NCI-H1436 treated with DMSO at 0.1 percent for 48 hours (cell line): ENCODE measurements around the gene CCR1.
"Not testable (repeated sequence)": the region's sequence is repeated elsewhere in the genome, so short reads cannot be mapped to it uniquely, and the experiment has no call there.

Source experiments
- DNase-seq: peaks from one replicate; lab custom pipeline; 2025; lab: John Stamatoyannopoulos, UW

The CCR1 gene

DNA sequence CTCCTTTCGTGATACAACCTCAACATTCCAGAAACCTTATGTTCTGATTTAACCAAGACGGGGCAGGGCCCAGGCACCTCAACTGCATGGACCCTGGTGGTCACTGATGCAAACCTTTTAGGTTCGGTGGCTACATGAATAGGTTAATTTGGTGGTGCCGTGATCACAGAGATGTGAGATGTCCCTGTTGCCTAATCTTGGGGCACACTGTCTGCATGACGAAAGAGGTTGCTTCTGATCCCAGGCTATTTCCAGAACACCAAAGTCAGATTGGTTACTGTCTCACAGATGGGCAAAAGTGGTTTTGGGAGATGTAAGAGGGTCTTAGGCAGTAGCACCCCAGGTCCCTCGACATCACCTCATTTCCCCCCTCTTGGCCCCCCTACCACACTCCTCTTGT, 4.0 kb upstream of the CCR1 start:
- DNase-seq, result no peak

DNA sequence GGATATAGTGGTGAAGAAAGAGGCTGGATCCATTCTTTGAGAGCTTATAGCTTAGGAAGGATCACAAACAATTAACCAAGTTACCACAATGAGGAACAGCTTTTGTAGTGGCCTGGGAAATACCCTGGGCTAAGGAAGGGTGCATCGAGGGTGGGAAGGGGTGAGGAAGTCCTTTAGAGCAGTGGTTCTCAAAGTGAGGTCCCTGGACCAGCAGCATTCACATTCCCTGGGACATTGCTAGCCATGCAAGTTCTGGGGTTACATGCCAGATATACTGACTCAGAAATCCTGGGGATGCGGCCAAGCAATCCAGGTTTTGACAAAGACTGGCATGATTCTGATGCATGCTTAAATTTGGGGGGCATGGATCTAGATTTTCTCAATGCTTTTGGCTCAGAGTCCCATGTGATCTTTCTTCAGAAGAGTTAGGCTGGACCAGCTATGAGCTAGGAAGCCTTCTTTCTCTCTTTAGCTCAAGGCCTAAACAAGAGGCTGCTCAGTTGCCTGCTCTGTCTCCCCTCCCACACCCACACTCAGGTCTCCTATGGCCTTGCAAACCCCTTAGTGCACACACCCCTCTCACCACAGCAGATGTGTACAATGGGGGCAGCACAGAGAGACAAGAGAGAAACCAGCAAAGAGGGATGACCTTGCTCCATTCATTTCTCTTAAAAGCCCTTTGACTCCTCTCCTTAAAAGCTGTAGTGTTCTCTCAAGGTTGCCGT, 1.8 kb upstream of the CCR1 start:
- DNase-seq, result no peak

DNA sequence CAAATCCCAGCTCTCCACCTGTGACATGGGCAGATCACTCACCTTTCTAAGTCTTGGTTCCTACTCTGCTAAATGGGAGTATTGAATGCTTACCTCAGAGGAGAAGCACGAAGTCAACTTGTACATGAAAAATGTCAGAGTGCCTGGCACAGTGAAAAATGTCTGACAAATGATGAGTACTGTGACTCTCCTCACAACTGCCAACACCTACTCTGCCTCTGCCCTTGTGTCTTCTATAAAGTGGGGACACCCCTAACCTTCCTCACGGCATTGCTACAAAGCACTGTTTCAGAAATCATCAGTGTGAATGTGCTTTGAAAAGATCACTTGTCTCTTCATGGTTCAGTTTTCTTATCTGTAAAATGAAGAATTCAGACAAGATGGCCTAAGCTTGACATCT, 940 bp upstream of the CCR1 start:
- no peak for DNase-seq

DNA sequence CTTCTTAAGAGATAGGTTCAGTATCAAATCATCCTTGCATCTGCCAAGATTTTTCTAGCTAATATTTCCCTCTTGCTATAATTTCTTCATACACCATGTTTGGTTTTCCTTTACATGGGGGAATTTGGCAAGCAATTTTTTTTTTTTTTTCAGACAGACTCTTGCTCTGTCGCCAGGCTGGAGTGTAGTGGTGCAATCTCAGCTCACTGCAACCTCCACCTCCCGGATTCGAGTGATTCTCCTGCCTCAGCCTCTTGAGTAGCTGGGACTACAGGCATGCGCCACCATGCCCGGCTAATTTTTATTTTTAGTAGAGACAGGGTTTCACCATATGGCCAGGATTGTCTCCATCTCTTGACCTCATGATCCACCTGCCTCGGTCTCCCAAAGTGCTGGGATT, 599 bp downstream of the CCR1 start:
- DNase-seq, result not testable (repeated sequence)

DNA sequence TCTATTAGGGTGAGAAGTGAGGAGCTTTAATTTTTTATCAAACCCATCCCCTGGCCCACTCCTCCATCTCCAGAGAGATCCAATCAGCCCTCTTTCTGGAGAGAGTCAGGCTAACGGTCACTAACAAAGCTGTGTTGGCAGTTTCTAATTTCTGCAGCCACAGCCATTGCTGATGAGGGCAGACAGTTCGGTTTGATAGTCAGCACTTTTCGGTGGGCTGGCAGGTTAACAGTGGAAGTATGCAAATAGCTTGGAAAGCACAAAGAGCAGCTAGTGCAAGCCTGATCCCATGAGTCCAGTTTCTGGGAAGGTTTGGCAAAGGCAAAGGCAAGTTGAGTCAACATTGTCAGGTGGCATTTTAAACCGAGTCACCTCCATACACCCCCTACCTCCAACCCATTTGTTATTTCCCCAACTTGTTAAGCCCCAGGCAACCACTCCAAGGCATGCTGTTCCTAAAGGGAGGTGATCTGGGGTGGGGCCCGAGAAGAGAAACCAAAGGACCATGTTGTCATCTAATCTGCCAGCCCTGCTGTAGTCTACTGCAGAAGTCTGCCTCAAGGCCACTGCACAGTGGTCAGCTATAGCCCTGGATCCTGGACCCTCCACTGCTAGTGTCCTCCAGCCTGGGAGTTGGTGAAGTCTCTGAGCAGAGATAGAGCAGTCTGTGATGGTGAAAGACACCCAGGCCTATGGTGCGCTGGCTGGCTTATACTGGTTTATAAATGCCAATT, 1.7 kb downstream of the CCR1 start:
- no peak for DNase-seq

DNA sequence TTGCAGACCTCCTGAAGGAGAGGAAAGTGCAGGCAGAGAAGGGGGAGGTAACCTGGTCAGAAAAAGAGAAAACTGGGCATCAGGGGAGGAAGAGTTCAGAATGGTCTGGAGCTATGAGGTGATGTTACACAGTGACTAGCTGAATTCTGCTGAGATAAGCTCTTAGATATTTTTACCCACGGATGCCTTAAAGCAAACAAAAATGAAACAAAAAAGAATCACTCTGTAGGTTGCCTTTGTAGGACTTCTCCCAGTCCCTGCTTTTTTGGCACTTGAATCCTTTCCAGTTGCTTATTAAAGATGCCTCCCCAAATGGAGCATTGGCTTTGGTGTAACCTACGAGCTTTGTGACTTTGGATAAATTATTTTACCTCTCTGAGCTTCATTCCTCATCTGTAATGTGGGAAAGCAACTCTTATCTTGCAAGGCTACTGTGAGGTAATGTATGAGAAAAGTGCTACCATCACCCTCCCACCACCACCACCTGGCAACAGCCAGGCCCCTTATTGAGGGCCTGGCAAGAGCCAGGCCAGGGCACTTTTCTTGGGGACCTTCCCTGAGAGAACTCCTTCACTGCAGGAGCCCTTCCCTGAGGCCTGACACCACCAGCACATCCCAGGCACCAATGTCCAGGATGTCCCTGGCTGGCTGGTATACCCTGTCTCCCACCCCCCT, 2.7 kb downstream of the CCR1 start:
- no peak for DNase-seq

DNA sequence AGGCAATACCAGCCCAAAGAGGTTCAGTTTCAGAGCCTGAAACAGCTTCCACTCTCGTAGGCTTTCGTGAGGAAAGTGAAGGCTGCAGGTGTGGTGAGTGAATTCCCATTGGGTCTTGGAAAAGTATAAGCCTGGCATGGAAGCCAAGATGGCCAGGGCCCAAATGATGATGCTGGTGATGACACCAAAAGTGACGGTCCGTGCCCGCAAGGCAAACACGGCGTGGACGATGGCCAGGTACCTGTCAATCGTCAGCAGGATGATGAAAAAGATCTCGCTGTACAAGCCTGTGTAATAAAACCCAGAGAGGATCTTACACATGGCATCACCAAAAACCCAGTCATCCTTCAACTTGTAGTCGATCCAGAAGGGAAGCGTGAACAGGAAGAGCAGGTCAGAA, 4.4 kb downstream of the CCR1 start:
- DNase-seq, result no peak

DNA sequence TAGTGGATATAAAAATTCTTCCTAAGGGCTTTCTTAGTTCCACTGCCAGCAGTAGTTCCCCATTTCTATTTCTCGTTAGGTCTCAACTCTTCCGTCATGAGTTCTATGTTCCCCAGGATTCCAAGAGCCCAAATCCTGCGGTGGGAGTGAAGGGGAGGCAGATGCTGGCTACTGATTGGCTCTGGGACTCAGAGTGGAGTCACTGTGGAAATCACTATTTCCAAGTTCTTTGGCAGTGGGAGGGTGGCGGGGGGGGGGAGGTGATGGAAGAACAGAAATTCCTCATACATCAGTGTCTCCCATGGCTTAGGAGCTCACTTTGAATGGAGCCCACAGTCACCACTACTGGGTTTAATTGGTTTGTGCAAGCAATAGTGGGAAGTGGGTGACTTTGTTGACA, 5.6 kb downstream of the CCR1 start:
- DNase-seq, result no peak

DNA sequence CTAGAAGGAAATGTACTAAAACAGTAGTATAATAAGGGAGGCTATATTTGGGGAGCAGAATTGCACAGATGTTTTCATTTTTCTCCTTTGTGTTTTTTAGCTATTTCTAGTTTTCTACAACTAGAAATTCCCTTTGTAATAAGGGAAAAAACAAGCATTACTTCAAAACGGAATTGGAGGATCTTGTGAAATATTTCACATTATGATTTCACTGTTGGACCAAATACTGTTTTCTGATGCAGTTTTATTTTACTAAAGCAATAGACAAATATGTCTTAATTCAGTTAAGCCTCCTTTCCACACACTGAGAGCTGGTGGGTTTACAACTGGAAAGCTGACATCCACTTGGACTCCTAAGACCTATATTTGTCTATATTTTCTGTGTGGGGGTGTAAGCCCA, 7.3 kb downstream of the CCR1 start:
- DNase-seq, result no peak

DNA sequence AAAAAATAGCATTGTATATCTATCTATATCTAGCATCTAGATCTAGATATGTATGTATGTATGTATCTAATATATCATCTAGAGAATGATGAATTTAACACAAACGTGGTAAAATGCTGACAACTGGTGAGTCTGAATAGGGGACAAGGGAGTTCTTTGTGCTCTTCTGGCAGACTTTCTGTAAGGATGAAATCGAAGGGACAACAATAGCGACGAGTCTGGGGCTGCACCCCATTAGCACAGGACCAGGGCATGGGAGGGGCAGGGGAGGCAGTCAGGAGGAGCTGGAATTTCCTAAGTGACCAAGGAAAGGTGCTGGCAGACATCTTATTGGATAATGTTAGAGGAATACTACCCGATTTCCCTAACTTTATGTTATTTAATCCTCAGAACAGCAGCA, 7.9 kb downstream of the CCR1 start:
- DNase-seq, result no peak

DNA sequence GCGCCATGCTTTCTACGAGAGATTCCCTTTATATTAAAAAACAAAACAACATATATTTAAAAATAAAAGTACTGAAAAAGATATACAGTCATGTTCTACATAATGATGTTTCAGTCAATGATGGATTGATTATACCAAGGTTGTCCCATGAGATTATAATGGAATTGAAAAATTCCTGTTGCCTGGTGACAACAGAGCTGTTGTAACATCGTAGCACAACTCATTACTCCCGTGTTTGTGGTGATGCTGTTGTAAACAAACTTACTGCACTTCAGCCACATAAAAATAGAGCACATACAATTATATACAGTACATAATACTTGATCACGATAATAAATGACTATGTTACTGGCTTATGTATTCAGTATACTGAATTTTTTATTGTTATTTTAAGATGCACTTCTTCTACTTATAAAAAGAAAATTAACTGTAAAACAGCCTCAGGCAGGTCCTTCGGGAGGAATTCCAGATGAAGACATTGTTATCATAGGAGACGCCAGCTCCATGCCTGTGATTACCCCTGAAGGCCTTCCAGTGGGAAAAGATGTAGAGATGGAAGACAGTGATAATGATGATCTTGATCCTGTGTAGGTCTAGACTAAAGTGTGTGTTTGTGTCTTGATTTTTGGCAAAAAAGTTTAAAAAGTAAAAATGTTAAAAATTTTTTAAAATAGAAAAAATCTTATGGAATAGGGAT, 11.7 kb downstream of the CCR1 start:
- DNase-seq, result no peak

DNA sequence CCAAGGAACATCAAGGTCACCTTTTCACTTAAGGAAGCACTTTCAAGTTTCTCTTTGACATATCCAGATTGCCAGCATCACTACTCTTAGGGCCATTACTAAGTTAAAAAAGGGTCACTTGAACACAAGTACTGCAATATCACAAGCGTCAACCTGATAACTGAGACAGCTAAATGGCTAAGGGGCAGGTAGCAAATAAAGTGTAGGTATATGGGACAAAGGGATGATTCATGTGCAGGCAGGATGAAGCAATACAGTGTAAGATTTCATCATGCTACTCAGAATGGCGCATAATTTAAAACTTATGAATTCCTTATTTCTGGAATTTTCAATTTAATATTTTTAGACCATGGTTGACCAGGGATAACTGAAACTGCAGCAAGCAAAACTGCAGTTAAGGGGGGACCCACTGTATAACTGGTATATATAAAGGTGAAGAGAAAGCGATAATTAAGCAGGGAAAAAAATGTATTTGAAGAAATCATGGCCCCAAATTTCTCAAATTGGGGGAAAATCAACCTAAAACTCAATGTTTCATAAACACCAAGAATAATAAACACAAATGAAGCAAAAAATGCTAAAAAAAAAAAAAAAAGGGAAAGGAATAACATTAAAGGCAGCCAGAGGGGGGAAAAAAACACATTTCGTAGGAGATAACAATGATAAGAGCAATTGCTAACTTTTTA, 13.1 kb downstream of the CCR1 start:
- DNase-seq, result no peak

DNA sequence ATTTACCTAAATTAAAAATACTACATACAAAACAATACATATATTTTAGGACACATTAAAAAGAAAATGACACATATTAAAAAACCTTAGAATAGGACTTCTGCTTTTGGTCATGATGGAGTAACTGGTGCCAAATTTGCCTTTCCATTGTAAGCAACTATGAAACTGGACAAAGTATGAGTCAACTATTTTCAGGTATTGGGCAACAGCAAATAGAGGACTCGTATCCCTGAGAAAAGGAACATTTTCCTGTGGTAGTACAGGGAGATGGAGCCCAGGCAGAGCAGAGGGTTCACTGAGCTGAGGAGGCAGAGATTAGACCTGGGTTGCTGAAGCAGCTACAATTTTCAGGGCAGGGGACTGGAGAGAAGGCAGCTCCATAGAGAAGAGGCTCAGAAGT, 14.7 kb downstream of the CCR1 start:
- no peak for DNase-seq

DNA sequence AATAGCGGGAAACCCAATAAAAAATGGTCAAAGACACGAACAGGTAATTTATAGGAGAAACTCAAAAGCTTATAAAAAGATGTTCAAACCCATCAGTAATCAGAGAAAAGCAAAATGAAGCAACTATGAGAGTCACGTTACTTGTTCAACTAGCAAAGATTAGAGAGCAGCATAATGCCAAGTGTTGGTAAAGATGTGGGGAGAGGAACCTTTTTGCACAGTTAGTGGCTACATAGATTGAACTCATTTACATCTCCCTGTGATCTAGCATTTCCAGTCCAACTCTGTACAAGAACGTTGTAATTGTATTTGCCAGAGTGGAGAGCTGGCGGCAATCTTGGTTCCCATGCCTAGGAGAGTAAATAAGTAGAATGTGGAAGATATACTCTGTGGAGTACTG, 15.2 kb downstream of the CCR1 start:
- DNase-seq, result no peak

DNA sequence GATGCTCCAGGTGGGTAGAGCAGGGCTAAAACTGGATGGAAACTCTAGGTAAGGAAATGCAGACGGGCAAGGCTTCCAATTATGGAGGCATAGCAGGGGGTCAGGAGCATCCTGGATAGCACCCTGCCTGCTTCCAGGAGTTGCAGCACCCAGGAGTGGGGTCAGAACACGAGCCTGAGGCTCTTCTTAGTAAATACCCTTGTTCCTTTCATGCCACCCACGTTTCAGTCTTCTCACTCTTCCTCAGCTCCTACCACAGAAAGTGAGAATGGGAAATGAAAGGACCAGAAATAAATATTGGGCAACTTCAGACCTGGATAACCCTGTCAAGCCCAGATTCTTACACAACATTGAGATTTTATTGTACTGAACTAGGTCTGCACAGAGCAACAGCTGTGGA, 16.4 kb downstream of the CCR1 start:
- no peak for DNase-seq

DNA sequence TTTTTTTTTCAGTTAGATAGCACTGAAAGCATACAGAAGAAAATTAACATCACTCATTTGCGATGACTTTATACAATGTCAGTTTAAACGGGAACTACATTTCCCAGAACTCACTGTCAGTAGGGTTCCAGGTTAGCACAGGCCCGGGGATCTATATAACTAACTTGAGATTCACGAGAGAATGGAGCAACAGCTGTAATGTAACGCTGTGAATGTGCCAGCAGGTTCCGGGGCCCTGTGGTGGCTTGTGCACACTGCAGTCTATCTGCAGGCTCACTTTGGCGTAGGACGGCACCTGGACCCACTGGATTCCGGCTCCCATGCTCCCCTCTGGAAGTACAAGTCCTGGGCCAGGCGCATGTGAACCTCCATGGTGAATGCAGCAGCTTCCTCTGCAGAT, 19.4 kb downstream of the CCR1 start:
- DNase-seq, result no peak

DNA sequence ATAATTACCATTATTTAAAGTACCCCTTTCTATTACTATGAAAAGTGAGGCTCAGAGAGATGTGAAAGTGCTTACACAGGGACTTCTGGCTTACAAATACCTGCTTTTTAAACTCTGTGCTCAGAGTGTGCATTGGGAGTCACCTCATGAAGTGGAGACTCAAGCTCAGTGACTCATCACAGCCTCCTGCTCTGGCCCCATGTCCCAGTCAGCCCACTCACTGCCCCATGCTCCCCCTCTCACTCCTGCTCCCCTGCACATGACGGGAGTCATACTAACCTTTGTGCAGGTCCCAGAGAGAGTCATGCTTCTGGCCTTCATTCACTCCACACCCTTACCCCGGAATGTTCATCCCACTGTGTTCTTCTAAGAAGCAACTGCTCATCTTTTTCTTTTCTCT, 20.2 kb downstream of the CCR1 start:
- DNase-seq, result no peak

DNA sequence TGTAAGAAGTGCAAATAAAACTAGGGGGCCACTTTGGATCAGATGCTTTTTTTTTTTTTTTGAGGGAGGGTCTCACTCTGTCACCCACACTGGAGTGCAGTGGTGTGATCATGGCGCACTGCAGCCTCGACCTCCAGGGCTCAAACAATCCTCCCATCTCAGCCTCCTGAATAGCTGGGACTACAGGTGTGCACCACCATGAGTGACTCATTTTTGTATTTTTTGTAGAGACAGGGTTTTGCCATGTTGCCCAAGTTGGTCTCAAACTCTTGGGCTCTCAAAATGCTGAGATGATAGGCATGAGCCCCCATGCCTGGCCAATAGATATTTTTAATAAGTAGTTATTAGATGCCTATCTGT, 20.8 kb downstream of the CCR1 start:
- no peak for DNase-seq

DNA sequence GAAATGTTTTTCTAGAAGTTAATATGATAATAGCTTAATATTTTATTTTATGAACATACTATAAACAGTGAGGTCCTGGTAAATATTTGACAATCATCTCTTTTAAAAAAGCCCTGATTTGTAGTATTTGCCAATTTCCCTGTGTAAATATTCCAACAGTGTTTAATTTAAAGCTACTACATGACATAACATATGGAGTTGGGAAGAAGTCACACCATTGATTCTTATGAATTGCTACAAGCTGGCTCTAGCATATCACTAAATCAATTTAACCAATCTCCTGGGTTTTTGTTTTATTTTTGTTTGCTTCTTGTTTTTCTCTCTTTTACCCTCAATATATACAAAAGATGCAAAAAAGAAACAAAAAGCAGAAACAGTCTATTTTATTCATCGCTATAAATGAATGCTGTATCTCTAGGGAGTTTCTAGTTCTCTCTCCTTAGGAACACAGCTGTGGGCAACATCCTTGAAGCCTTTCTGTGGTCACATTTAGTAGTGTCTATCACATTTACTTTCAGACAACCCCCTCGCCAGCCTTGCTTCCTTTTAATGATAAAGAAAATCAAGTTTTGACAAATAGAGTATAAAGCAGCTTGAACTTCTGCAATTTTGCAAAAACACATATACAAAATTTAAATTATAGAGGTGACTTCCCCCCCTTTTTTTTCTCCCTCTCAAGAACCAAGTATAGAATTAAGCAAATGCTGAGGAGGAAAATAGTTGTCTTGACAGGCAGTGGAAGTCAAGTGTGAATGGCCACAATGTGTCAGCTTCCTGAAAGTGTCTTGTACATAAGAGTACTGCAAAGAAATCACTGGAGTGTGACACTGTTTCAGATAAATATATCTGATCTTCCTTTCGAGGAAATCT, 21.4 kb downstream of the CCR1 start:
- DNase-seq, result no peak

DNA sequence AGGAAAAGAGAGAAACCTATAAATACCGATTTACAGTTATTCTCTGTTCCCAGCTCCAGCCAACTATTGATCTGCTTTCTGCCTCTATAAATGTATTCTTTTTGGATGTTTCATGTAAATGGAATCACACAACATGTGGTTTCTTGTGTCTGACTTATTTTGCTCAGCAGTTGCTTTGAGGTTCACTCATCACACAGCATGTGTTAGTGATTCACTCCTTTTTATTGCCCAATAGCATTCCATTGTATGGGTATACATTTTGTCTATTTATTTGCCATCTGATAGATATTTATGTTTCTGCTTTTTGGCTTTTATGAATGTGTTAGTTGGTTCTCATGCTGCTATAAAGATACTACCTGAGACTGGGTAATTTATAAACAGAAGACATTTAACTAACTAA, 23.6 kb downstream of the CCR1 start:
- DNase-seq, result no peak

DNA sequence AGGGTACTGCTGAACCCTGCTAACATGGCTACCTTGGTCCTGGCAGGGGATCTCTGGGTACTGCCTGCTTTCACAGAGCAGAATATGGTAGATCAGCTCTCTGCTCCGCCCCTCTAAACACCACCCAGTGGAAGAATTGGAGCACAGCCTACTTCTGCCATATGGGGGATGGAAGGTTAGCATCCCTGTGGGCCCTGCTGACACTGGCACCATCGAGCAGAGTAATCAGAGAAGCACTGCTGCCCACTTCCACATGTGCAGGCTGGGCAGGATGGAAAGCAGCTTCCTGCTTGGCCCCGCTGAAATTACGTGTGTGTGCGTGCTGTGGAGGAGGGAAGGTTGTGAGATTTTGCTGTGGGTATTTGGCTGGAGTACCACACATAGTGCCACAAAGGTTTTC, 24.8 kb downstream of the CCR1 start:
- DNase-seq, result no peak
